GM18502 (cell line): ENCODE data around the gene FRK.
"Not testable (repeated sequence)": the region's sequence is repeated elsewhere in the genome, so short reads cannot be mapped to it uniquely, and the experiment has no call there.

Experiments used
- ATAC-seq: cut with Tn5 transposase; IDR thresholded peaks from one replicate; pipeline ENCODE4 v1.9.1; 2021; ENCODE audit warnings: mild to moderate bottlenecking; ENCODE audit not compliant: unreplicated experiment, poor library complexity

FRK gene

DNA sequence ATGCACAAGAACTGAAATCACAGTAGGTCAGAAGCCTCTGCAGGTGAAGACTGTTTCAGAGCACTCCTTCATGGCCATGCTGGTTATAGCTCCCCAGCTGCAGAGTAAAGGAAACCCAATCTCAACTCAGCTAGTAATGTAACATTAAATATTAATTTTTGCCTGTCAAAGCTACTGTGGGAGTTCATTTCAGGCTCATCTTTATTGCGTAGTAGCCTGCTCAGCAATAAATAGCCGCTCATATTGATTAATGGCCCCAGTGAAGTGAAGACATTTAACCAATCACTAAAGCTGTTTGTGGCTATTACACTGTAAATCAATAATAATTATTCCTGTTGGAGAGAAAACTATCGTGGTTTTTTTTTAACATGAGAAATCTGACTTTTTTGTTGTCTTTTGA, 101.7 kb downstream of the FRK start:
- no peak for ATAC-seq

DNA sequence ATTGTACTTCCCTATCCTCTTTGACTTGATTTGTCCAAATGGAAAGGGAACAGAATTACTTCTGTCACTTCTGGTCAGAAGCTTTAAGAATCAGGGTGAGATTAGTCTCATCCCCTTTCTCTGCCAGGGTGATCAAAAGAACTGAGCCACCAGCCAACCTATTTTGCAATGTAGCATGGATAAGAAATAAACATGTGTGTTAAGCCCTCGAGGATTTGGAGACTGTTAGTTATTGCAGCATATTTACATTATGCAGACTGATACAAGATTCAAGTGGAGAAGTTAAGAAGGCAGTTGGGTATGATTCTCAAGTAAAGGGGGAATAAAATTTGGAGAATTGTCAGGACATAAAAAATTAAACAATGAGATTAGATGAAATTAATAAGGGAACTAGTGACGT, 106.0 kb downstream of the FRK start:
- ATAC-seq = no peak

DNA sequence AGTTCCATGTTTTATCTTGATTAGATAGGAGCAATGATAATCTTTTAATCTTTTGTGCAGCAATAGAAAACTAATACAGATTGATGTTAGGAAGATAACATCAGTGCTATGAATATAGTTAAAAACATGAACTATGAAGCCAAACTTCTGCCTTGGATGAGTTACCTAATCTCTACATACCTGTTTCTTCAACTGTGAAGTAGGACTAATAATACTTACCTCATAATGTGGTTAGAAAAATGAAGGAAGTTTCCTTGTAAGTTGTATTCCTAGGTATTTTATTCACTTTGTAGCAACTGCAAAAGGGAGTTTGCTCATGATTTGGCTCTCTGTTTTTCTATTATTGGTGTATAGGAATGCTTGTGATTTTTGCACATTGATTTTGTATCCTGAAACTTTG, 111.9 kb downstream of the FRK start:
- ATAC-seq = no peak

- no peak for ATAC-seq
Observed at GRCh38 chr6:115947966-115948541, 112.6 kb downstream of the FRK start.

DNA sequence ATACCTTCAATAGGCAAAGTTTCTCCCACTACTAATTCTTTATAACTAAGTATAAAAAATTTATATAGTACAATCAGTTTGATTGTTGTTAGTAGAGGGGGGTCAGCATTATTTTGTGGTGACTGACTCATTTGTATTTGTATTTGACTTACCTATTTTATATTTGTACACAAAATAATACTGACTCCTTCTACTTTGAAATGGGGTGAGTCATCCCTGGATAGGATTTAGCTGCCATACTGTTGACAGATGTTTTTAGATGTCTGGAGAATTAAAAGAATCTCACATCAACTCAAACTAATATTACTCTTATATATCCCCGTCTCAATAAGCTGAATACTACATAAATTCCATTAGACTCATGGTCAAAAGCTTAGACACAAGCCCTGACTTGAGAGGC, 114.9 kb downstream of the FRK start:
- no peak for ATAC-seq

GRCh38 chr6:115945306-115945705, 115.4 kb downstream of the FRK start:
- no peak for ATAC-seq

- not testable (repeated sequence) for ATAC-seq
Observed at GRCh38 chr6:115944829-115945228, 115.9 kb downstream of the FRK start.

DNA sequence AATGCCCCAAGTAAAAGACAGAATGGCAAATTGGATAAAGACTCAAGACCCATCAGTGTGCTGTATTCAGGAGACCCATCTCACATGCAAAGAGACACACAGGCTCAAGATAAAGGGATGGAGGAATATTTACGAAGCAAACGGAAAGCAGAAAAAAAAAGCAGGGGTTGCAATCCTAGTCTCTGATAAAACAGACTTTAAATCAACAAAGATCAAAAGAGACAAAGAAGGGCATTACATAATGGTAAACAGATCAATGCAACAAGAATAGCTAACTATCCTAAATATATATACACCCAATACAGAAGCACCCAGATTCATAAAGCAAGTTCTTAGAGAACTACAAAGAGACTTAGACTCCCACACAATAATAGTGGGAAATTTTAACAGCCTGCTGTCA, 123.2 kb downstream of the FRK start:
- ATAC-seq = not testable (repeated sequence)

DNA sequence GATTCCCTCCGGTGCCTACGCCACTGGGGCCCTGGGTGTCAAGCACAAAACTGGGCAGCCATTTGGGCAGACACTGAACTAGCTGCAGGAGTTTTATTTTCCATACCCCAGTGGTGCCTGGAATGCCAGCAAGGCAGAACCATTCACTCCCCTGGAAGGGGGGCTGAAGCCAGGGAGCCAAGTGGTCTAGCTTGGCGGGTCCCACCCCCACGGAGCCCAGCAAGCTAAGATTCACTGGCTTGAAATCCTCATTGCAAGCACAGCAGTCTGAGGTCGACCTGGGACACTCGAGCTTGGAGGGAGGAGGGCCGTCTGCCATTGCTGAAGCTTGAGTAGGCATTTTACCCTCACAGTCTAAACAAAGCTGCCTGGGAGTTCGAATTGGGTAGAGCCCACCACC, 125.3 kb downstream of the FRK start:
- ATAC-seq = no peak

DNA sequence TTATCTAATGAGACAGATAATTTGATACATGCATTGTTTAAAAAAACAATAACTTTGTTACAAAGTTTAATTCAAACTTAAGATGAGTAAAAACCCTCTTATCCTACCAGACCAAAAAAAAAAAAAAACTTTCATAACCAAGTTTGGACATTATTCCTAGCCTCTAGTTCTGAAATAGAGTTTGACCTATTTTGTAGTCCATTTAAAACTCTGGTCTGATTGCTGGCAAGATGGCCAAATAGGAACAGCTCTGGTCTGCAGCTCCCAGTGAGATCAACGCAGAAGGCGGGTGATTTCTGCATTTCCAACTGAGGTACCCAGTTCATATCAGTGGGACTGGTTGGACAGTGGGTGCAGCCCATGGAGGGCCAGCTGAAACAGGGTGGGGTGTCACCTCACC, 125.9 kb downstream of the FRK start:
- ATAC-seq = no peak

DNA sequence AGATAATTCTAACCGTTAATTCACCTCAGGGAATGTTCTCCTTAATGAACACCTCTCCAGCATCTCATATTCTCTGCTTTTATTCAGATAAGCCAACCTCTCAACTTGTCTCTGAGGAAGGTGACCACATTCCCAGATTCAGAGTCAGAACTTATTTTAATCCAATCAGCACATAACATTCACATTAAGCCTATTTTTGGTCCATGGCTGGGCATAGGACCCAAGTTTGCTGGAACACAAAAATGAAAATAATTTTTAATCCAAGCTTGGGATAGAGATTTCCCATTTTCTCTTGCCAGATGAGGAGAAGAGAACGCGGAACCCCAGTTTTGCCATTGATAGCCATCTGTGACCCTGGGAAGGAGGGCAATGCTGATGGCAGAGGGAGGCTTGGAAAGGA, 126.5 kb downstream of the FRK start:
- ATAC-seq = no peak

DNA sequence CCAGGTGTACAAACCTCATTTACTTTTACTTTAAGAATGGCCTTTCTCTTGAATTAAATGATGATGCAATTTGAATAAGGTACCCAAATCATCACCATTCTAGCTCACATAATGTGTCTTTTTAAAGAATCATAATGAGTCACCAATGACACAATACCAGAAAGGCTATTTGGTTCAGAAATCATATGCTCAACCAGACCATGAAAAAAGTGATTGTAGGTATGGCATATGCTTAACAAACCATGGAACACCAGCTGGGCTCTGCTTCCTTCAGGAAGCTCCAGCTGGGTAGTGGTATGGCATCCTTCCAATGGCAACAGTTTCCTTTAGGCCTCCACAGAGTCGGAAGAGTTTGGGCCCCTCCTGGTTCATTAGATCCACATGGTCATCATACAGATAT, 128.2 kb downstream of the FRK start:
- peak; percentile 65 for ATAC-seq

DNA sequence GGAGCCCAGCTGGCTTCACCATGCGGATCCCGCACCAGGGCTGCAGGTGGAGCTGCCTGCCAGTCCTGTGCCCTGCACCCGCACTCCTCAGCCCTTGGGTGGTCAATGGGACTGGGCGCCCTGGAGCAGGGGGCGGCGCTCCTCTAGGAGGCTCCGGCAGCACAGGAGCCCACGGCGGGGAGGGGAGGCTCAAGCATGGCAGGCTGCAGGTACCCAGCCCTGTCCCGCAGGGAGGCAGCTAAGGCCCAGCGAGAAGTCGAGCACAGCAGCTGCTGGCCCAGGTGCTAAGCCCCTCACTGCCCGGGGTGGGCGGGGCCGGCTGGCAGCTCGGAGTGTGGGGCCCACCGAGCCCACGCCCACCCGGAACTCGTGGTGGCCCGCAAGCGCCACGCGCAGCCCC, 132.7 kb downstream of the FRK start:
- not testable (repeated sequence) for ATAC-seq

- no peak for ATAC-seq
Observed at GRCh38 chr6:115922971-115923370, 137.7 kb downstream of the FRK start.

DNA sequence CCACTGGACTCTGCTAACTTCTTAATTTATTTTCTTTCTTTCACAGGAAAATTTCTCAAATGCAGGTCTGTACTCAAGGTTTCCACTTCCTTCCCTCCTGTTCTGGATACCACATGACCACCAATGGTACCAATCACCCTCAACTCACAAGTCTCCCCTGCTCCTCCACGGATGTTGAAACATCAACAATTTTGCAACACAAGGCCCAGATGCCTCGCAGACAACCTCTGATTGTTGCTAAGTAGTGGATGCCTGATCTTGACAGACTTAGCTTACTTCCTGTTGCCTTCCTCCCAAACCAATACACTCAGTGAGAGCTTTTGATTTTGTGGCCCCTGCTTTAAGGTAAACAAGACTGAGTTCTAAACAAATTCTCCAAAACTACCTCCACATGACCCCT, 146.6 kb downstream of the FRK start:
- ATAC-seq = no peak

DNA sequence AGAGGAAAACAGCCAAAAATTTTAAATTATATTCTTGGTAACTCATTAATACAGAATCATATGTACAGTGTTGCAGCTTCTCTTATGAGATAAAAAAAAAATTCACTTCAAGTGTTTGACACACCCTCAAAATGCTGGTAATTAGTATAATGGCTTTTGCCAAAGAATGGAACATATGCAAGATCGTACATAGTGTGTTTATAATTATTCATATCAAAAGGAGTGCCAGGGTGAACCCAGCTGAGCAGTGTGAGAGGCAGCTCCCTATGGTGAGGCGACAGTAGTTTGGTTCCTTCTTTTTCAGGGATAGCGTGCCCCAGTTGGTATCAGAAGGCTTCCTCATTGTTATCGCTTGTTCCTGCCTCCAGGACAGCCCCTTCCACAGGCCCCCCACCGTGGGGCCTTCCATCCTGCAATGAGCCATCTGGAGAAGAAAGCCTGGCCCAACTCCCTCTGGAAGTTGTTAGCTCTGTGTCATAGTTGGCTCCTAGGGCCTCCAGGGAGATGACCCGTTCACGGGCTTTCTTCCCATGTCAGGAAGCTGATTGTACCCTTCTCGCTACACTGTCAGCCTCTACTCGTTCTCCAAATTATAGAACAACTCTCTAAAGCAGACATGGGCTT, 150.7 kb downstream of the FRK start:
- no peak for ATAC-seq

DNA sequence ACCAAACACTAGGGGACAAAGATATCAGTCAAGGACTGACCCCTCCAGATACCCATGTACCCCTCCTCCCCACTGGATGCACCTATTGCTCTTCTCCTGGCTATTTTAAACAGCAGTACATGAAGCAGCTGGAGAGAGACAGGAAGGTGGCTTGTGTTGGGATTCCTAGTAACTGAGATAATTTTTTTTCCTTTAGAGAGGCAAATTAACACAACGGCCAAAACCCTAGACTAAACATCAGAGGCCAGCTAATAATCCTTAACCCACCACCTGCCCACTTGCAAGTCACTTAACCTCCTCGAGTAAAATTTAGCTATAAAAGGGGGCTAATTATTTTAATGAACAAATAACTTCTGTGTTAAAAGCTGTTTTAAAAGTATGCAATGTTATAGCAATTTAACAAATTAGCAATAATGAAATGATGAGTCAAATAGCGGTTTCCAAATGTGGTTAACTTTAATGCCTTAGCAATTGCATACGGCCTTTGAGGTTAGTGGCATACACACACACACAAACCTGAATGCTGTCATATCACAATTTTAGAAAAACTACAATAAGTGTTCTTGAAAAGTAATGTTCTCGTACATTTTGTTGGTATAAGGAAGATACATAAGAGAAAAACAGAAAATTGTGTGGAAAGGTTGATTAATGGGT, 151.7 kb downstream of the FRK start:
- no peak for ATAC-seq

DNA sequence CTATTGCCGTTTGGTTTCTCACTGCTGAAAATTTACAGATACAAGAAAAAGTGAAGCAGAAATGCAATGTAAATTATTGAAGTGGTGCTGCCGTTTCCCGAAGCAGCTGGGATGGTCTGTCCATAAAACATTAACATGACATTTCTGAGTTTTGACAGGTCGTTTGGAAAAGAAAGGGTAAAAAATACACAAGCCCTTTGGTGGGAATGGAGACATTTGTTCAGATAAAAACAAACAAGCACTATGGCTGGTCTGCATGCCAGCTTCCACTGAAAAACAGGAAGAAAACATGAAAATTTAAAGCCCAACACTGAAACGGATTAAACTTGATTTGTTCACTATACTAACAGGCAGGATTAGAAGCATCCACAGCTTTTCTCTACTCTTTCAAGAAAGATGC, 155.2 kb downstream of the FRK start:
- no peak for ATAC-seq

- ATAC-seq = no peak
Observed at GRCh38 chr6:115902436-115902835, 158.3 kb downstream of the FRK start.

- no peak for ATAC-seq
Observed at GRCh38 chr6:115901896-115902295, 158.8 kb downstream of the FRK start.

DNA sequence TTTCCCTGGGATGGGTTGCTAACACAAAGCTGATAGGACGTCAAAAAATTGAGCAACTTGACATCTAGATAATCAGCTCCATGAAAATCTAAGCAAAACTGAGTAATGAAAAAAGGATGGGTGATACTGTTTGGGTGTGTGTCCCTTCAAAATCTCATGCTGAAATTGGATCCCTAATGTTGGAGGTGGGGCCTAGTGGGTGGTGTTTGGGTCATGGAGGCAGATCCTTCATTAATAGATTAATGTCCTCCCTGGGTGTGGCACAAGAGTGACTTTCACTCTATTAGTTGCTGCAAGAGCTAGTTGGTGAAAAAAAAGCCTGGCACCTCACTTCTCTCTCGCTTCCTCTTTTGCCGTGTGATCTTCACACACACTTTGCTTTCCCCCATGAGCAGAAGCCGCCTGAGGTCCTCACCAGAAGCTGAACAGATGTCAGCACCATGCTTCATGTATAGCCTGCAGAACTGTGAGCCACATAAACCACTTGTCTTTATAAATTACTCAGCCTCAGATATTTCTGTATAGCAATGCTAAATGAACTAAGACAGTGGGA, 160.9 kb downstream of the FRK start:
- ATAC-seq = peak; percentile 79

GRCh38 chr6:115898246-115898645, 162.4 kb downstream of the FRK start:
- no peak for ATAC-seq
